Uterus (tissue), 2 donors: ENCODE results near the gene CYP4F11.

Experiments
- CTCF ChIP-seq, 4 experiments: fragments of 200-600 bp in 2 of 4; fragments of 450-650 bp in 2 of 4; sonication (generic) in 2 of 4; IDR thresholded peaks; one replicate each; pipeline ENCODE4 v1.5.1; 2016 to 2019; ENCODE audit warnings: antibody characterized with exemption in 4 of 4, mild to moderate bottlenecking in 2 of 4, moderate library complexity in 1 of 4
- POLR2A ChIP-seq, 2 donors: fragments of 450-650 bp; IDR thresholded peaks; one replicate each; pipeline ENCODE4 v1.6.1; 2016; ENCODE audit warnings: antibody characterized with exemption in 2 of 2, mild to moderate bottlenecking in 1 of 2, moderate library complexity in 1 of 2

- TF ChIP-seq CTCF (IDR thresholded peaks at IDR 0.05): no peak
- TF ChIP-seq POLR2A (IDR thresholded peaks at IDR 0.05): no peak
Measured at GRCh38 chr19:15945301-15945700, 11.0 kb upstream of the CYP4F11 start.
